Activated CD4-positive, alpha-beta T cell treated with anti-CD3 and anti-CD28 coated beads, Interleukin-2, amount 50 U/mL, for 1 hour (primary cell): ENCODE measurements around the gene AKT1.

Experiments
- DNase-seq: peaks from one replicate; pipeline ENCODE4 v3.0.0-alpha.2; 2020

The AKT1 gene

GRCh38 chr14:104721505-104722431, 73.8 kb downstream of the AKT1 start:
- no peak for DNase-seq
